ENCODE data around the gene ALDH1L1.

GRCh38 chr3:126157083-126157768 is 23.2 kb downstream of the ALDH1L1 start:
- TF ChIP-seq CTCF (IDR thresholded peaks at IDR 0.05; ENCODE audit: low read depth, low read length), result no peak
- TF ChIP-seq POLR2A (IDR thresholded peaks at IDR 0.05; ENCODE audit: extremely low read depth, insufficient read length), result no peak
- TF ChIP-seq MAX (IDR thresholded peaks at IDR 0.05; ENCODE audit: low read depth, low read length), result no peak

Data from NB4 (cell line).